Measurements from ENCODE around the gene RPN2.

DNA sequence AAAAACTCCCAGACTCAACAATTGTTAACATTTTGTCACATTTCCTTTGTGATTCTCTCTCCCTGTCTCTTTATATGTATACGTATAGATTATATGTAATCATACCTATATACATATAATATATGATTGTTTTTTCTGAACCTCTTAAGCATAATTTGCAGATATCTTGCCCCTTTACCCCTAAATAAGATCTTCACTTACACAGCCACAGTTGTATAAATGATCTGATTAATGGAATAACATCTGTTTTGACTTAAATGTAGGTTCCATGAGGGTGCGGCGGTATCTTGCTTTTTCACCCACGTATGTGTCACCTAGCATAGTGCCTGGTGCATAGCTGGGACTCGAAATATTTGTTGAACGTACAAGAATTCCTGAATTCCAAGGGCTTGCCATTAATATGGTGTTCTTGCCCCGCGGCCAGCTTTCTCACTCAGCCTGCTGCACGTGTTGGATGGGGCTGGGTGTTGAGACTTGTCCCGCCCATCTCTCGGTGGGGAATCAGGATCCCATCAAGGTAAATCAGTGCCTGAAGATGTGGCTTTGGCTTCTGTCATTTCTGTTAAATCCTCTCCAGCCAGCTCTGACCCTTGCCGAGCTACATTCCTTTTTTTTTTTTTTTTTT, 99.9 kb downstream of the RPN2 start:
- TF ChIP-seq POLR2A (IDR thresholded peaks at IDR 0.05; ENCODE audit: low read length) (no peak), GATA1 (IDR thresholded peaks at IDR 0.05; ENCODE audit: low read depth, low read length) (no peak)

All from erythroblast (primary cell).